GM03348 (cell line): ENCODE results near the gene SPDYE6.
"Not testable (repeated sequence)": the region's sequence is repeated elsewhere in the genome, so short reads cannot be mapped to it uniquely, and the experiment has no call there.

ENCODE experiments used
- DNase-seq: peaks from one replicate; pipeline ENCODE4 v3.0.0; 2012; ENCODE audit warnings: low spot score

The SPDYE6 gene

DNA sequence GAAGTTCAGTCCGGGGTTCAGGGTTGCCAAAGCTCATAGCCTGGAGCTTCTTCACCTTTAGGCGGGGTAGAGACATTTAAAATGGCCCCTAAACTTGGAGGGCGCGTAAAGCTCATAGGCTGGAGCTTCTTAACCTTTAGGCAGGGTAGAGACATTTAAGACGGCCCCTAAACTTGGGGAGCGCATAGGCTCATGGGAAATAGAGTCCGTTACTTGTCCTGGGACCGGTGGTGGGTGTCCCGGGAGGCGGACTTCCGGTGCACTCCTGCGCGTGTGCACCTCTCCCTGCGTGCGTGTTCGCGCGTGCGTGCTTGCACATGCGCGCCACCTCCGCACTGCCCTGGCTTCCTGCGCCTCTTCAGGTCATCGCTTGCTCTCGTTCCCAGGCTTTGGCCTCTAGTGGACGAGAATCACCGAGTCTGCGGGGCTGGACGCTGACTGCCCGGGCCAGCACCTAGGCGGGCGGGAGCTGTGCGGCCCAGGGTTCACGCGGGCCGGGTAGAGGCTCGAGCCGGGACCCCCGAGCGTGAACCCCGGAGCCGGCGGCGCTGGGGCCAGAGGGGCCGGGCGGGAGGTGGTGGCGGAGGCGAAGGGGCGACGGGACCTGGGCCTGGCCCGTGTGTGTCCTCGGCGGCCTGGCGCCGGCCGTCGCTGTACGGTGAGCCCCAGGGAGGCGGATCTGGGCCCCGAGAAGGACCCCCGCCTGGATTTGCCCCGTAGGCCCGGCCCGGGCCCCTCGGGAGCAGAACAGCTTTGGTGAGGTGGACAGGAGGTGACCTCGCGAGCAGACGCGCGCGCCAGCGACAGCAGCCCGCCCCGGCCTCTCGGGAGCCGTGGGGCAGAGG is 7.5 kb upstream of the SPDYE6 start:
- peak; percentile 94 for DNase-seq

DNA sequence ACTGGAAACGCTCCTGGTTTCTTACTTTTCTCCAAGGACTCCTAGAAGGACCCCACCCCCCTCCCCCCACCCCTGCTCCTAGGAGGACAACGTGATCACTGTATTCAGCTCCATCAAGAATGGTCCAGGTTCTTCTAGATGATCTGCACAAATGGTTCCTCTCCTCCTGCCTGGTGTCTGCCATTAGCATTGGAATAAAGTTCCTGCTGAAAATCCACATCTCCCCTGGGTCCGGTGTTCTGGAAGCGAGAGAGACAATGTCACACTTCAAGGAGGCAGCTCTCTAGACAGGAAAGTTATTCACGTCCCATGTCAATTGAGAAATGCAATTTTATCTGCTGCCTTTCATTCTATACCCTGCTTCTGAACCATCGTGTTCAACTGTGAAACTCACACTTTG is 9.3 kb downstream of the SPDYE6 start:
- not testable (repeated sequence) for DNase-seq

GRCh38 chr7:102340599-102341368 is 15.5 kb downstream of the SPDYE6 start:
- not testable (repeated sequence) for DNase-seq

DNA sequence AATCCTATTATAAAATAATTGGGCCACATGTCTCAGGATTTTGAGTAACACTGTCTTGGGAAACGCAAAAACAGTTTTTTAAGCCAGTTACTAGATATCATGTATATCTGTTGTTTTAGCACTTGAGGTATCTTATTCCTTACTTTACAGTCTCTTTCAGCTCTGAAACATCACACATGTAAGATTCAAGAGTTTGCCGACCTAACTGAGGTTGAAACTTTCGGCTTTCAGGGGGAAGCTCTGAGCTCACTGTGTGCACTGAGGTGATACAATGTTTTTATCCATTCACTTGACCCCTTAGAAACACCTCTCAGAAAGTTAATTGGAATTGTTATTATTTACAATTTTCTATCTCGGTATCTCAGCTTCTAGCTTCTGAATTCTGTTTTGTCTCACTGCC is 18.8 kb downstream of the SPDYE6 start:
- not testable (repeated sequence) for DNase-seq

GRCh38 chr7:102337002-102337401 is 19.2 kb downstream of the SPDYE6 start:
- not testable (repeated sequence) for DNase-seq

DNA sequence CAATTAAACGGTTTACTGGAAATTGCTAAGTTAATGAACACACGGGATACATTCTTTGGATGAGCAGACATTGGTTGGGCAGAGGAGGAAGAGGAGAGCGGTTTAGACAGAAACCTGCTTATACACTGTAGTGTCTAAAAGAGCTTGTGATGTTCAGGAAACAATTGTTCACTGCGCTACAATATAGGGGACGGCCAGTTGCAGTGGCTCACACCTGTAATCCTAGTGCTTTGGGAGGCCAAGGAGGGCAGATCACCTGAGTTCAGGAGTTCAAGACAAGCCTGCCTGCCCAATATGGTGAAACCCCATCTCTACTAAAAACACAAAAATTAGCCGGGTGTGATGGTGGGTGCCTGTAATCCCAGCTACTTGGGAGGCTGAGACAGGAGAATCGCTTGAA is 20.7 kb downstream of the SPDYE6 start:
- not testable (repeated sequence) for DNase-seq

DNA sequence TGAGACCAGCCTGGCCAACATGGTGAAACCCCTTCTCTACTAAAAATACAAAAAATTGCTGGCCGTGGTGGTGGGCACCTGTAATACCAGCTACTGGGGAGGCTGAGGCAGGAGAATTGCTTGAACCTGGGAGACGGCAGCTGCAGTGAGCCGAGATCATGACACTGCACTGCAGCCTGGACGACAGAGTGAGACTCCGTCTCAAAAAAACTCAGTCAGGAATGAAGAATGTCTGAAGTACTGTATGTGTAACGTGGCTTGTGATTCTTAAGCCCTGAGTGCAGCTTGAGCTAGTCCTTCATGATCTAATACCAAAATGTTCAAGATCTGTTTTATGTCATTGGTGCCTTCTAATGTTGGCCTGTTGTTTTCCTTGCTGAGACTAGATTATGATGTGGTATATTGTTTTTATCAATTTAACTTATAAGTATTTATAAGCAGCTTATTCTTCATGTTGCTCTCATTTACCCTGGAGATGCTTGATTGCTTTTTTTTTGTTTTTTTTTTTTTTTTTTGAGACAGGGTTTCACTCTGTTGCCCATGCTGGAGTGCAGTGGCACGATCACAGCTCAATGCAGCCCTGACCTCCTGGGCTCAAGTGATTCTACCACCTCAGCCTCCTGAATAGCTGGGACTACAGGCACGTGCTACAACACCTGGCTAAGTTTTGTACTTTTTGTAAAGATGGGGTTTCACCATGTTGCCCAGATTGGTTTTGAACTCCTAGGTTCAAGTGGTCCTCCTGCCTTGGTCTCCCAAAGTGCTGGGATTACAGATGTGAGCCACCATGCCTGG is 25.4 kb downstream of the SPDYE6 start:
- DNase-seq = not testable (repeated sequence)

GRCh38 chr7:102329366-102329765 is 26.9 kb downstream of the SPDYE6 start:
- not testable (repeated sequence) for DNase-seq

DNA sequence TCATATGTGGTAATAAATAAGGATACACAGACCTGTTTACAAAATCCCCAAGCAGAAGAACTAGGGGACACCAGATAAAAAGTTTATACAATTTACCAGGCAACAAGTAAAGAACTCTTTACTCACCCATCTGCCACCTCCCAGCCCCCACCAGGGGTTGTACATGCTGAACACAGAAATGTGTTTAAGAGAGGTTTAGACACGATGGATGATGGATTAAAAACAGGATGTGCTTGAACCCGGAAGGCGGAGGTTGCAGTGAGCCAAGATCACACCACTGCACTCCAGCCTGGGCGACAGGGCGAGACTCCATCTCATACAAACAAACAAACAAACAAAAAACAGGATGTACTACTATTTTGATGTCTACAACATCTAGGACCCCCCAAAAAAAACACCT is 27.4 kb downstream of the SPDYE6 start:
- DNase-seq = not testable (repeated sequence)

DNA sequence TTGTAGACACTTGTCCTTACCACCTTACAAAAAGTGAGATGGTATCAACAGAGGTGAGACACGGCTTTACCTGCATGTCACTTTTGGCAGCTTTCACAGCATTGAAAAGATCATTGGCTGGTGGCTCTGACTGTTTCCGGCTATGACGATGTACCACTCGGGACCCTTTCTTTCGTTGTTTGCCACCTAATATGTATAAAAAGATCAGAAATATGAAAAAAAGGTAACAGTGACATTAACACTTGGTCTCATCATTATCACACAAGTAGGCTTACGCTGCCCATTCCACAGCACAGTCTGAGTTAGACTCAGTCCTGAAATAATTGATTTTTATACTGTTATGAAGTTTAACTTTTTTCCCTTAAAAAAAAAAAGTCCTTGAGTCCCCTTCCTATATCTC is 29.1 kb downstream of the SPDYE6 start:
- DNase-seq = not testable (repeated sequence)

GRCh38 chr7:102326157-102326889 is 29.9 kb downstream of the SPDYE6 start:
- DNase-seq = no peak

- DNase-seq = not testable (repeated sequence)
Observed at GRCh38 chr7:102325106-102325505, 31.1 kb downstream of the SPDYE6 start.

DNA sequence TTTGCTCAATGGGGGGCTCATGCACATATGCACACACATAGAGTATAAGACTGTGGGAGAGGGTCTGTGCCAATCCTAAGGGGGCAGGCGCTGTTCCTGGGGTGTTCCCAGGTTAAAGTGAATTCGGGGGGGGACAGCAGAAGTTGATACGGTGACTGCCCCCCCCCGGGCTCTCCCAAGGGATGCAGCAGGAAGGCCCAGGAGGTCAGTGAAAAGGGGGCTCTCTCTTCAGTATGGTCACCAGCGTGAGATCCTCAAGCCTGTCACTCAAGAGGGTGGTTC is 32.4 kb downstream of the SPDYE6 start:
- no peak for DNase-seq

- no peak for DNase-seq
Observed at GRCh38 chr7:102322202-102322715, 34.0 kb downstream of the SPDYE6 start.

- DNase-seq = peak; percentile 6
Observed at GRCh38 chr7:102321351-102322201, 34.7 kb downstream of the SPDYE6 start.

DNA sequence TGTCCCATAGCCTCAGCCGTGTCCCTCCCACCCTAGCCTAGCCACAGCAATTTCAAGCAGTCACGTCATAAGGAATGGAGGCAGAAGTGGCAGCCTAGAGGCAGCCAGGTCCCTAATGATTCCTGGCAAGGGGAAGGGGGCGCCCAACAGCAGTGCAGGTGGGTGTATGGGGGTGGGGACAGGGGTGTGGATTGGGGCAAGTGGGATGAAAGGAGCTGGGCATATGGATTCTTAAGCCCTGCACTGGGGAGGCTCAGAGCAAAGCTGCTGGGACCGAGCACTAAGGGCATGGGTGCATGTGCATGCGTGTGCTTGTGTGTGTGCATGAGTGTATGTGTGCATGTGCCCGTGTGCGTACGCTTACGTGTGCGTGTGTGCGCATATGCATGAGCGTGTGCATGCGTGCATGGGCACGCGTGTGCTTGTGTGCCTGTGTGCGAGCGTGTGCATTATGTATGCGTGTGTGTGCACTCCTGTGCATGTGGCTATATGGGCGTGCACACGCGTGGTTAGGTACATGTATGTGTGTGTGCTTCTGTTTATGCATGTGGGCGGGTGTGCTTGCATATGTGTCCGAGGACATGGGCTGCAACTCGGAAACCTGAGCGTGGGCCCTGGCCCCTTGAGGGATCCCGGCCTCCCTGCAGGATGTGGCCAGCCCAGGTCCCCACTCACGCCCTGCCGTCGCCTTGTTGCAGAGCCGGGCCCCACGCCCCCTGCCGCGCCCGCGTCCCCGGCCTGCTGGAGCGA is 35.5 kb downstream of the SPDYE6 start:
- DNase-seq = no peak

- no peak for DNase-seq
Observed at GRCh38 chr7:102320181-102320580, 36.1 kb downstream of the SPDYE6 start.

DNA sequence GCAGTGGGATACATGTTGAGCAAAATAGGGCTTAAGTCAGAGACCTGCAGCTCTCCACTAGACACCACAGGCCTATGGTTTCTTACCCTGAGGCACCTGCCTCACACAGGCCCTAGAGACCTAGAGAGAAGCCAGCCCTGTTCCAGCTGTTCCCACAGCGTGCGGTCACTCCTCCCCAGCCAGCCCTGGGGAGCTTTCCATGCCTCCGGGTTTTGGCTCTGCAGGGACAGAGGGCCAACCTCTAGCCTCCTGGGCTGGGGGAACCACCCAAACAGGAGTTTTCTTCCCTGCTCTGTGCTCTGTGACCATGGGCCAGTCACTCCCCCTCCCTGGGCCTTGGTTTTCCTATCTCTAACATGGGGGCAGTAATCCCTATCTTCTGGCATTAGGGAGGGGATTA is 36.6 kb downstream of the SPDYE6 start:
- no peak for DNase-seq

GRCh38 chr7:102318482-102318971 is 37.7 kb downstream of the SPDYE6 start:
- no peak for DNase-seq
